Measurements from ENCODE around the gene NALCN.

NALCN gene

GRCh38 chr13:101433895-101434294 lies 17.6 kb upstream of the NALCN start:
- H3K27me3 ChIP-seq (ENCODE audit: low read depth, low read length) = peaks cover 2% of the 10 kb centered on the region; the same call in 1 of the 2 replicates
- no peak overlapping the region for H3K27ac ChIP-seq (ENCODE audit: low read length)
- no peaks in the 10 kb centered on the region for H3K79me2 ChIP-seq (ENCODE audit: low read length)
- no peaks in the 10 kb centered on the region for H3K9me3 ChIP-seq (ENCODE audit: insufficient read depth, low read length)
- H3K4me2 ChIP-seq (ENCODE audit: low read length) = no peak overlapping the region
- no peaks in the 10 kb centered on the region for H3K36me3 ChIP-seq (replicated peaks; ENCODE audit: low read depth, low read length)
- no peaks in the 10 kb centered on the region for H4K20me1 ChIP-seq (ENCODE audit: insufficient read depth, low read length)
- H2AFZ ChIP-seq (ENCODE audit: low read depth, low read length) = no peak overlapping the region
- H3K4me1 ChIP-seq (ENCODE audit: low read length) = no peaks in the 10 kb centered on the region
- no peak overlapping the region for H3K4me3 ChIP-seq (ENCODE audit: low read length)
- H3K9ac ChIP-seq (ENCODE audit: low read length) = no peak overlapping the region
- TF ChIP-seq CTCF (IDR thresholded peaks at IDR 0.05; ENCODE audit: low read depth, low read length) (no peak), EZH2phosphoT487 (IDR thresholded peaks at IDR 0.05; ENCODE audit: low read depth) (no peak)

GRCh38 chr13:101429733-101430132 lies 13.4 kb upstream of the NALCN start:
- H3K9me3 ChIP-seq (ENCODE audit: insufficient read depth, low read length) = no peaks in the 10 kb centered on the region
- no peaks in the 10 kb centered on the region for H4K20me1 ChIP-seq (ENCODE audit: insufficient read depth, low read length)
- no peak overlapping the region for H3K4me2 ChIP-seq (ENCODE audit: low read length)
- peaks cover 3% of the 10 kb centered on the region; the same call in 1 of the 2 replicates for H3K27me3 ChIP-seq (ENCODE audit: low read depth, low read length)
- TF ChIP-seq CTCF (IDR thresholded peaks at IDR 0.05; ENCODE audit: low read depth, low read length) (no peak), EZH2phosphoT487 (IDR thresholded peaks at IDR 0.05; ENCODE audit: low read depth) (no peak)
- no peak overlapping the region for H3K27ac ChIP-seq (ENCODE audit: low read length)
- H3K4me1 ChIP-seq (ENCODE audit: low read length) = no peaks in the 10 kb centered on the region
- H3K36me3 ChIP-seq (replicated peaks; ENCODE audit: low read depth, low read length) = no peaks in the 10 kb centered on the region
- H2AFZ ChIP-seq (ENCODE audit: low read depth, low read length) = no peak overlapping the region
- no peak overlapping the region for H3K9ac ChIP-seq (ENCODE audit: low read length)
- no peak overlapping the region for H3K4me3 ChIP-seq (ENCODE audit: low read length)
- H3K79me2 ChIP-seq (ENCODE audit: low read length) = no peaks in the 10 kb centered on the region

- Histone ChIP-seq H3K4me2 (ENCODE audit: low read length) (no peak overlapping the region), H3K4me3 (ENCODE audit: low read length) (no peak overlapping the region), H3K27me3 (ENCODE audit: low read depth, low read length) (0 out of 2 replicates have a peak, but pooled peaks cover 3% of the 10 kb centered on the region), H3K27ac (ENCODE audit: low read length) (no peak overlapping the region), H4K20me1 (ENCODE audit: insufficient read depth, low read length) (no peaks in the 10 kb centered on the region), H3K79me2 (ENCODE audit: low read length) (no peaks in the 10 kb centered on the region), H3K9me3 (ENCODE audit: insufficient read depth, low read length) (no peaks in the 10 kb centered on the region), H3K9ac (ENCODE audit: low read length) (no peak overlapping the region), H3K36me3 (replicated peaks; ENCODE audit: low read depth, low read length) (no peaks in the 10 kb centered on the region), H3K4me1 (ENCODE audit: low read length) (no peaks in the 10 kb centered on the region), H2AFZ (ENCODE audit: low read depth, low read length) (0 out of 2 replicates have a peak overlapping the region, but pooled peaks have one; percentile 5)
- TF ChIP-seq CTCF (IDR thresholded peaks at IDR 0.05; ENCODE audit: low read depth, low read length) = no peak
- no peak for TF ChIP-seq EZH2phosphoT487 (IDR thresholded peaks at IDR 0.05; ENCODE audit: low read depth)
Measured at GRCh38 chr13:101425623-101426022, 9.3 kb upstream of the NALCN start.

- Histone ChIP-seq H2AFZ (ENCODE audit: low read depth, low read length) (0 out of 2 replicates have a peak overlapping the region, but pooled peaks have one; percentile 5), H3K4me3 (ENCODE audit: low read length) (no peak overlapping the region)
- TF ChIP-seq EZH2phosphoT487 (IDR thresholded peaks at IDR 0.05; ENCODE audit: low read depth) (no peak), CTCF (IDR thresholded peaks at IDR 0.05; ENCODE audit: low read depth, low read length) (no peak)
Measured at GRCh38 chr13:101425156-101425471, 8.8 kb upstream of the NALCN start.

More at GRCh38 chr13:101425156-101425471, 8.8 kb upstream of the NALCN start:
- Histone ChIP-seq H4K20me1 (ENCODE audit: insufficient read depth, low read length) (no peaks in the 10 kb centered on the region), H3K4me1 (ENCODE audit: low read length) (no peaks in the 10 kb centered on the region), H3K27me3 (ENCODE audit: low read depth, low read length) (0 out of 2 replicates have a peak, but pooled peaks cover 3% of the 10 kb centered on the region), H3K9me3 (ENCODE audit: insufficient read depth, low read length) (no peaks in the 10 kb centered on the region), H3K36me3 (replicated peaks; ENCODE audit: low read depth, low read length) (no peaks in the 10 kb centered on the region), H3K9ac (ENCODE audit: low read length) (no peak overlapping the region), H3K79me2 (ENCODE audit: low read length) (no peaks in the 10 kb centered on the region), H3K27ac (ENCODE audit: low read length) (no peak overlapping the region), H3K4me2 (ENCODE audit: low read length) (no peak overlapping the region)

Data from OCI-LY3 (cell line).